Measurements from ENCODE around the gene FRS2.
"Not testable (repeated sequence)": the region's sequence is repeated elsewhere in the genome, so short reads cannot be mapped to it uniquely, and the experiment has no call there.

Gene FRS2

DNA sequence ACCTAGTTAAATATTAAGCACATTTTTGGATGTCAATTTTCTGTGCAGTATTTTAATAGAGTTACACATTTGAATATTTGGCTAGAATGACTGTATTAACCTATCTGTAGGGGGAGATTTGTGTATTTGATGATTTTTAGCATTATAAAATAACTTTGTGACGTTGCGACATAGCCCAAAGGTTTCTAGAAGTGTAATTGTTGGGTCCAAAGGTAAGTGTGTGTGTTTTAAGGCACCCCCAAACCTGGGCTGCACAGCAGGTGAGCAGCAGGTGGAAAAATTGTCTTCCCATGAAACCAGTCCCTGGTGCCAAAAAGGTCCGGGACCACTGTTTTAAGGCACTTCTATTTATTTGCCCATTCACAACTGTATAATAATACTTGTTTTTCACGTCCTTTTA, 118.3 kb downstream of the FRS2 start:
- DNase-seq, result no peak

GRCh38 chr12:69589082-69589481, 118.9 kb downstream of the FRS2 start:
- DNase-seq, result no peak

GRCh38 chr12:69595689-69596088, 125.5 kb downstream of the FRS2 start:
- DNase-seq, result no peak

GRCh38 chr12:69598174-69598753, 128.1 kb downstream of the FRS2 start:
- DNase-seq, result no peak

- DNase-seq, result no peak
Measured at GRCh38 chr12:69600804-69601203, 130.6 kb downstream of the FRS2 start.

GRCh38 chr12:69601962-69602685, 131.9 kb downstream of the FRS2 start:
- no peak for DNase-seq

DNA sequence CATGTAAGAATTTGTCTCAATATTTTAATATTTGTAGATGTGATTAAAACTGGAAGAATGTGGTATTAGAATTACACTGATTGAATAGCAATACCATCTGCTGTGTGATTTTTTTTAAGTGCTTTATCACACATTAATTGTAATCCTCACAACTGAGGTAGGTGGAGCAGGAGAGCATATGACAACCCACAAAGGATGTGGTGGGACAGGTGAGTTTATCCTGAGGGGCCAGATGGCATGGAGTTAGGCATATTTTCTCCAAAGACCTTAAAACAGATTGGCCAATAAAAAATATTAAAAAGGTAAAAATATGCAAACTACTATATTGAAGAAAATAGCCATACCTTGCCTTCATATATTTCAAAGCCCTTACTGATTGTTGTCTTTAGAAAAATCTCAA, 132.8 kb downstream of the FRS2 start:
- DNase-seq, result no peak

DNA sequence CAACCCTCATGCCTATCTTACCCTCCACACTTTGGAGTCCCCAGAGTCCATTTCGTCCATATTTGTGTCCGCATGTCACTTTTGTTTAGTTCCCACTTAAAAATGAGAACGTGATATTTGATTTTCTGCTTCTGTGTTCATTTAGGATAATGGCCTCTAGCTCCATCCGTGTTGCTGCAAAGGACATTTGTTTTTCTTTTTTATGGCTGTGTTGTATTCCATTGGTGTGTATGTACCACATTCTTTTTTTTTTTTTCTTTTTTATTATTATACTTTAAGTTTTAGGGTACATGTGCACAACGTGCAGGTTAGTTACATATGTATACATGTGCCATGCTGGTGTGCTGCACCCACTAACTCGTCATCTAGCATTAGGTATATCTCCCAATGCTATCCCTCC, 133.4 kb downstream of the FRS2 start:
- DNase-seq, result not testable (repeated sequence)

GRCh38 chr12:69604275-69604674, 134.1 kb downstream of the FRS2 start:
- not testable (repeated sequence) for DNase-seq

GRCh38 chr12:69608114-69608513, 137.9 kb downstream of the FRS2 start:
- peak; percentile 17 for DNase-seq

DNA sequence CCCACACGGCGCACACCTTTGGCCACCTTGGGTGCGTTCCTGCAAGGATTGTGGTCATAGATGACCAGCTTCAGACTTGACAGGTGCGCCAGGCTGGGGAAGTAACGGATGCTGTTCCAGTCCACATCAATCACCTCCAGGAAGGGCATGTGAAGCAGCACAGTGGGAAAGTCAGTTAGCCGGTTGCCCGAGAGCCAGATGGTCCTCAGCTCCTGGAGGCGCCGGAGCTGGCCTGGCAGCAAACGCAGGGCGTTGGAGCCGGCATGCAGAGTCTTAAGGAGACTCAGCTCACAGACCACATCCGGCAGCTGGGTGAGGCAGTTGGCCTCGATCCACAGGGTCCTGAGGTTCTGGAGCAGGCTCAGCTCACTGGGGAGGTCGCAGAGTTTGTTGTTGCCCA, 139.9 kb downstream of the FRS2 start:
- no peak for DNase-seq

GRCh38 chr12:69610729-69611128, 140.5 kb downstream of the FRS2 start, which contains the start of gene LRRC10:
LRRC10 (minus strand) TSS chr12:69610907; CDS start chr12:69610838, 69 bp downstream.
- no peak for DNase-seq

- DNase-seq, result no peak
Measured at GRCh38 chr12:69613351-69613750, 143.2 kb downstream of the FRS2 start.

DNA sequence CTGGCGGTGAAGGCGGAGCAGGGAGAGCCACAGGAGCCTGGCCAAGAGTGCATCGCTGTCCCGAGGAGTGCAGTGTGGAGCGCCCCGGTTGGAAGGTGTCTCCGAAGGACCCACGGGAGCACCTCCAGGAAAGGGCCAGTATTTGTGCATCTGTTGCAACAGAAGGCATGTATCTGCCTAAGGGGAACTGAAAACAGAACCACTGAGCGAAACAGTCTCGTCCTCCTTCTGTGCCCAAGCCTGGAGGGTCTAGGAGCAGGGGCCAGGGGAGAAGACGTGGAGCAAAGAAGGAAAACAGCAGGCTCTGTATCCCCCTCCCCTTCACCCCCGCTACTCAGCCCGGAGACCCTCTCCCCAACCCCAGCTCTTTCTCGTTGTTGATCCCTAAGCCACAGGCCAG, 145.8 kb downstream of the FRS2 start:
- no peak for DNase-seq

GRCh38 chr12:69619050-69619449, 148.9 kb downstream of the FRS2 start:
- no peak for DNase-seq

DNA sequence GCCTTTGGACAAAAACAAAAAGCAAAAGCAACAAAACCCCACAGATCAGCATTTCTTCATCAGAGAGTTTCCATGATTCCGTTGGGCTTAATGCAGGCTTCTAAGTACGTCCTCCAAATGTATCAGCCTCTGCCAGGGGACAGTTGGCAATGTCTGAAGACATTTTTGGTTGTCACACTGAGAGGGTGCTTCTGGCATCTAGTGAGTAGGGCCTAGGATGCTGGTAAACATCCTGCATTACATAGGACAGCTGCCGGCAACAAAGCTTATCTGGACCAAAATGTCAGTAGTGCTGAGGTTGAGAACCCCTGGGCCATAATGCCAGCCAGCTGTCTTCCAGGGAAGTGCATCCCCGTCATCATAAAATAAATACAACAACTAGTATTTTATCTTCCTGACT, 149.9 kb downstream of the FRS2 start:
- no peak for DNase-seq

DNA sequence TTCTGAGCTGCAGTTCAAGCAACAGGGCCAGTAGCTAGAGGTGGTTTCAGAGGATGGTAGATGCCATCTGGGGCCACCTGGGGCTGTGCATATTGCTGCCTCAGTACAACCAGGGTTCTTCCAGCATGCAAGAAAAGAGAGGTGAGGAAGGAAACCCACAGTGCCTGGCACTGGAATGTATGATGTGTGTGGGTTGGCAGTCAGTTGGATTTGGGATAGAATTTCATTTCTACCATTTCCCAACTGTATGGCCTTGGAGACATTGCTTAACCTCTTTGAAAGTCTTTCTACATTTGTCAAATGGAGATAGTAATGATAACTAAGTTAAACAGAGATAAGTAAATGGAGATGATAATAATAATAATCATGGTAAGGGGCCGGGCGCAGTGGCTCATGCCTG, 150.7 kb downstream of the FRS2 start:
- DNase-seq, result no peak

GRCh38 chr12:69621551-69621950, 151.4 kb downstream of the FRS2 start:
- no peak for DNase-seq

- no peak for DNase-seq
Measured at GRCh38 chr12:69623970-69624369, 153.8 kb downstream of the FRS2 start.

GRCh38 chr12:69627501-69627900, 157.3 kb downstream of the FRS2 start:
- no peak for DNase-seq
